Measurements from ENCODE around the gene ARHGEF10L.
"Not testable (repeated sequence)": the region's sequence is repeated elsewhere in the genome, so short reads cannot be mapped to it uniquely, and the experiment has no call there.

Gene ARHGEF10L

DNA sequence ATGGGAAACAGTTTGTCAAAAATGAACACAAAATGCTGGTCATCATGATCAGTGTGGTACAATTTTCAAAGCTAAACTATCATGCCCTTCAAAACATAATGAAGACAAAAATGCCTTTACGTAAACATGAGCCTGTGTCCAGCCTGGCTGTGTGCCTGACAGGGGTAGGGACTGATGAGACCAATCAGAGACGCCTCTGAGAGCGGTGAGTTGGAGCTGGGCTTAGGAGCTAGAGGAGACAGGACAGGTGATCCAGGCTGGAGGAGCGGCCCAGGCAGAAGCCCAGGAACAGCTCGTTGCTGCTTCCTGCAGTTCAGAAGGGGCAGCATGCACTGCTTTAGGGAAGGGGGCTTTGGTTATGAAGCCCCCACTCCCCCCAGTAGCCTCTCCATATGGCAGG, 70.0 kb downstream of the ARHGEF10L start:
- no peak for DNase-seq (ENCODE audit: low read depth in 2 of 3, low spot score in 2 of 3)

DNA sequence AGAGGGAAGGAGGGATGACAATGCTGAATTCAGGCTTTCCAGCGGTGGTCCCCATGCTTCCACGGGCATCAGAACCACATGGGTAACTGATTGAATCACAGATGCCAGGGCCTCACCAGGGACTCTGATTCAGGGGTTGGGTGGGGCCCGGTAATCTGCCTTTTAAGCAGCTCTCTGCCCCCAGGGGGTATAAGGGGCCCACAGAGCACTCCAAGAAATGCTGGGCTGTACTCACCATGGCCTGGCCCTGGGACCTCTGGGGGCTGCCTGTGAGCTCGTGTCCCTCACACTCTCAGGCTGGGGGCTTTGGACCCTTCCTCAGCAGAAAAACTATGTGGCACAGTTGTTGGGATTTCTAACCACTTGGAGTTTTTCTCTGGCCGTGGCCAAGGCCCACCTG, 70.6 kb downstream of the ARHGEF10L start:
- DNase-seq (ENCODE audit: low read depth in 2 of 3, low spot score in 2 of 3), result no peak

DNA sequence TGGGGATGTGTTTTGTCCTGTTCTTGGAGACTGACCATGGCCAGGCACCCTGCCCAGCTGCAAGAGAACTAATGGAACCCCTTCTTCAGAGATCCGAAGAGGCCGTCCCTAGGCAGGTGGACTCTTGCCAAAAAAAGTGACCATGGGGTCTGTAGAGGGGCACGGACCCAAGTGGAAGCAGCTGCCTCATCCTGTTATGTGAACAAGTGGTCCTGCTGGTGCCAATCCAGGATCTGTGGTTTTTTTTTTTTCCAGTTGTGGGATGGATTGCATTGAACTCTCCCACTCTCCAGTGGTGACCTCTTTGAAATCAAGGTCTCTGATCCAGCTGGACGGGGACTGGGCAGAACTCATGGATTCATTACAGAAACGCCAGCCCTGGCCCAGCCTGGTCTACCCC, 71.2 kb downstream of the ARHGEF10L start:
- DNase-seq (ENCODE audit: low read depth in 2 of 3, low spot score in 2 of 3), result no peak

DNA sequence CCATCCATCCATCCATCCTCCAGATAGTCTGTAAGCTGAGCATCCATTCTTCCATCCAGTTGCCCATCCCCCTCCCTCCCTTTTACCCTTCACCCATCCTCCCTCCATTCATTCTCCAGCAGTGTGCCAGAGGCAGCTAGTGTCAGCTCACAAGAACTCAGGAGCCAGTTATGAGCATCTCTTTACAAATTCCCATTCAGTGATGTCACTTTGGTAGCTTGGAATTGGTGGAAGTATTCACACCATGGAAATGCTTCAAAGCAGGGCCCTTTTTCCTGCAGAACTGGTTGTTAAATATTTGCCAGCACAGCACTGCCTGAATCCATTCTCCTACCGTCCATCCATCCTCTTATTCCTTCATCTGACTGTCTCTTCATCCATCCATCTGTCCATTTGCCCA, 72.5 kb downstream of the ARHGEF10L start:
- DNase-seq (ENCODE audit: low read depth in 2 of 3, low spot score in 2 of 3), result no peak

DNA sequence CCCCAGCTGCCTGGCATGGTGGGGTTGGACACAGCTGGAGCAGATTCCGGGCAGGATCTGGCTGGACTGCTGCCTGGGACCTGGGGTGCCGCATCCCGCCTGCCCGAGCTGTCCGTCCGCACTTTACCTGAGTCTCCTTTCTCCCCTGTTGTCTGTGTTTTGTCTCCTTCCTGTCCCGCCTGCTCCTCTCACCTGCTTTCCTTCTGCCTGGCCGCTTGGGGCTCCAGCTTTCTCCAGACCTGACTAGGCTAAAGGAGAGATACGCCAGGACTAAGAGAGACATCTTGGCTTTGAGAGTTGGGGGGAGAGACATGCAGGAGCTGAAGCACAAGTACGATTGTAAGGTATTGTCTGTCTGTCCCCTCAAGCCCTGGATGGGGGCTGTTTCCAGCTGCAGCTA, 73.3 kb downstream of the ARHGEF10L start:
- no peak for DNase-seq (ENCODE audit: low read depth in 2 of 3, low spot score in 2 of 3)

DNA sequence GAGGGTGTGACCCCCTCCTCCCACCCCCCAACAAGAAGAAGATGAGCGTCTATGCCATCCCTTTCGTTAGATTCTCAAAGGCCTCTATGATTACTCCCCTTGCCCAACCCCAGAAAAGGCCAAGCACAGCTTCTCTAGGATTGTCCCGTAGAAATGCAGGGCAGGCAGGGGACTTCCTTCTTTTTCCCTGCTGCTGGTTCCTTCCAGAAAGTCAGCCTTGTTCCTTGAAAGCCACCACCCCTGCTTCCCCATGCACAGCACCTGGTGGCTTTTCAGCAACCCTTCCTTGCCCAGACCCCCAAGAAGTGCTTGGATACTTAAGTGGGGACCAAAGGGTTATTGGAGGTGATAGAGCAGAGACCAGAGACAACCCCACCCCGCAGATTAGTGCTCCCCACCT, 75.1 kb downstream of the ARHGEF10L start:
- DNase-seq (ENCODE audit: low read depth in 2 of 3, low spot score in 2 of 3), result no peak

DNA sequence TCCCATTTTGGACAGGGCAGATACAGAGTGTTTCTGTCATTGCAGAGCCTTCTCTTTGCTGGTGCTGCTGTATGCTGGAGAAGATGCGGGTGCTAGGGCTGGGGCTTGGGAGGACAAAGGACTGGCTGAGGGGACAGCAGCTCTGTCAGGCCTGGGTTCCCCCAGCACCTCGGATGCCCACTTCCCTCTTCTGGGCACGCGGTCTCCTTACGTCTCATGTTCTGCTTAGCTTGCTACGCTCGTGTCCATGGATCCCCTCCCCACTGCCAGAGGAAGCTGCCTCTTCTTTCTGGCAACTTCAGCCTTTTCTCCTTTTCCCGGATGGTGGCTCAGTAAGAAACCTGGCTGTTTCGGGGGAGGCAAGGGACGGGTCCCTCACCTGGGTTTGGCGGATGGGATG, 75.7 kb downstream of the ARHGEF10L start:
- no peak for DNase-seq (ENCODE audit: low read depth in 2 of 3, low spot score in 2 of 3)

DNA sequence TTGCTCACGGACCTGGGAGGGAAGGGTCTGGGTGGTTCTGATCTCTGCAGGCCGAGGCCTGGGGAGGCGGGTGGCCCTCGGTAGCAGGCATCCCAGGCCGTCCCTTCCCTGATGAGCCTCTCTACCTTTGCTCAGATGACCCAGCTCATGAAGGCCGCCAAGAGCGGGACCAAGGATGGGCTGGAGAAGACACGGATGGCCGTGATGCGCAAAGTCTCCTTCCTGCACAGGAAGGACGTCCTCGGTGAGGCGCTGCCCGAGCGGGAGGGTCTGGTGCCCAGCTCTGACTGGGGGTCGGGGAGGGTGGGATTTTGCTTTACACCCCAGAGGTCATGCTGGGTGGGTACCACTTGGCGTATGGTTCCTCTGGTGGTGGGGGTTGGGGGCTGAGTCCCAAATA, 76.5 kb downstream of the ARHGEF10L start:
- no peak for DNase-seq (ENCODE audit: low read depth in 2 of 3, low spot score in 2 of 3)

DNA sequence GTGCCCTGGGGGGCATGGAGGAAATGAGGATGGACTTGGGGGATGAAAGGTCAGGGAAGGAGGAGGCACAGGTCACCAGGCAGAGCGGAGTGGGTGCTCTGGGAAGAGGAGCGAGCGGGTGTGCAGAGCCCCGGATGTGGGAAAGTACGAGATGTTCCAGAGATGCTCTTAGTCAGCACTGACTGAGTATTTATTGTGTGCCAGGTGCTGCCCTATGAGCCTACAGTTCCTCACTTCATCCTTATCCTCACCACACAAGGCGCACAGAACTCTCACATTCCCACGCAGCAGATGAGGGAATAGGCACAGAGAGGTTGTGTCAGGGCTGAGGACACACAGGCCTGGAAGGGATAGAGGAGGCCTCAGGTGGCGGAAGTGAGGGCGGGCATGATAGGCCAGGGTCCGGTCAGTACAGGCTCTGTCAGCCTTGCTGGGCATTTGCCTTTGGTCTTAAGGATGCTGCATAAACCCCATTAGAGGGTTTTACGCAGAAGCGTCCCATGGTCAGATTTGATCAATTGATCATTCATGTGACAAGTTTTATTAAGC, 77.3 kb downstream of the ARHGEF10L start:
- DNase-seq (ENCODE audit: low read depth in 2 of 3, low spot score in 2 of 3), result no peak

DNA sequence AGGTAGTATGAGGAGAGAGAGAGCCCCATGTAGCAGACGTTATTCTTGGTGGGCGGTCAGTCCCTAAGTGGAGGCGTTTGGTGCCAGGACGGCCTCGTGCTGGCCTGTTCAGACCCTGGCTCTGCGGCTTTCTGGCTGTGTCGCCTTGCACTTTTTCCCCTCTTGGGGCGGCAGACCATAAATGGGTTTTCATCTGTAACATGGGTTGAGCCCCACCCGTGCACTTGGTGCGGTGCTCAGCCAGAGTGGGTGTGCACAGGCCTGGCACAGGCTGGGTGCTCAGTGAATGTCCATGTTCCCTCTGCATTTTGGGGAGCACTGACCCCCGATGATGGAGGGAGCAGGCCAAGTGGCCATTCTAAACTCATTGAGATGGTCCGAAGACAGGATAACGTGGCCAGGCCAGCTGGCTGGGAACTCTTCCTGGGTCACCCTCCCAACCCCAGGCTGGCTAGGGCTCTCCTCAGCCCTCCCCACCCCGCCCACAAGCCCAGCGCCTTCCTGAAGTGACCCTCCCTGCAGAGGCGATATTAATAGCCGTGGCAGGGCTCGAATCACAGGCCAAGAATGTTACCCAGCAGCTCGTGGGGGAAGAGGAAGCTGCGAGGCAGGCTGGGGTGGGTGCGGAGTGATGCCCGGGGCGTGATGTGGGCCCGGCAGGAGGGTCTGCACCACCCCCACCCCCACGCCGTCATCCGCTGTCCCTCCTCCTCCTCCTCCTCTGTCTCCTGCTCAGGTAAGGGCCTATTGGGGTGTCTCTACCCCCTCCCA, 78.5 kb downstream of the ARHGEF10L start:
- no peak for DNase-seq (ENCODE audit: low read depth in 2 of 3, low spot score in 2 of 3)

DNA sequence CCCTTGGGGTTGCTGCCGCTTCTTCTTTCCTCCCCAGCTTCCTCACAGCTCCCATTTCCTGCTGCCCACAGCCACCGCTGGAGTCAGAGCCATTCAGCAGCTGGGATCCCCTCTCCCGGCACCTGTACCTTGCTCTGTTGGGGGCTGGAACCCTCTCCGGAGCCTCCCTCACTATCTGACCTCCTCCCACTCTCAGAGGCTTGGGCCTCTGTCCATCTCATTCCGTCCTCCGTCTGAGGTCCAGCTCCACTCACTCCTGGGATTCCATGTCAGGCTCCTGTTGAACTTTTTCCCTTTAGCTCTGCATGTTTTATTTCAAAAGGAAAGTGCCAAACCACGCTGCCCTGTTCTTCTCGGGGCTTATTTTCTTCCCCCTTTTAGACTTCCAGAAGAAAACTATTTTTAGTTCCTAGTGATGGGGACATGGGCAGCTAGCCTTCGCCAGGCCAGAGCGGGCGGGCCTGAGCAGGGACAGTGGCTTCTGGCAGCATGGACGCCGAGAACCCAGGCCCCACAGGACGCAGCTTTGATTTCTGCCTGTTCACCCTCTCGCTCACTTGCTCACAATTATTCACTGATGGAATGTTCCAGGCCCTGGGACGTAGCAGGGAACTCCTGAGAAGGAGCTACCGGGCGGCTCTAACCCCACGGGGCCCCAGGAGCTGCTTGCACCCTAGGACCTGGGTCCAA, 79.2 kb downstream of the ARHGEF10L start:
- DNase-seq (ENCODE audit: low read depth in 2 of 3, low spot score in 2 of 3), result no peak

DNA sequence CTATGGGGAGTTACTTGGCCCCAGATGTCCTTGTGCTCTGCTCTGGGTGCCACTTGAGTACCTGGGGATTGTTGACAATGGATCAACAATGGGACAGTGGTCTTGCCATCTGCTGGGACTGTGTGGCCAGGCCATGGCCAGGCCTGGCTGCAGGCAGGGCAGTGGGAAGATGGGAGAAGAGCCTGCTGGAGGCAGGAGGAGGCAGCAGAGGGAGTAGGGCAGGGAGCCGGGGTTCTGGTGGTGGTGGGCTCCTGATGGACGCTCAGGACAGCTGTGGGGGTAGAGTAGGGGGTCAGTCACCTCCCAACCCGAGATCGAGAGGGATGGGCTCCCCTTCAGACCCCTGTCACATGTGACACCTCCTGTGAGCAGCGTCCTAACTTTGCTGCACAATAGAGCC, 81.0 kb downstream of the ARHGEF10L start:
- no peak for DNase-seq (ENCODE audit: low read depth in 2 of 3, low spot score in 2 of 3)

DNA sequence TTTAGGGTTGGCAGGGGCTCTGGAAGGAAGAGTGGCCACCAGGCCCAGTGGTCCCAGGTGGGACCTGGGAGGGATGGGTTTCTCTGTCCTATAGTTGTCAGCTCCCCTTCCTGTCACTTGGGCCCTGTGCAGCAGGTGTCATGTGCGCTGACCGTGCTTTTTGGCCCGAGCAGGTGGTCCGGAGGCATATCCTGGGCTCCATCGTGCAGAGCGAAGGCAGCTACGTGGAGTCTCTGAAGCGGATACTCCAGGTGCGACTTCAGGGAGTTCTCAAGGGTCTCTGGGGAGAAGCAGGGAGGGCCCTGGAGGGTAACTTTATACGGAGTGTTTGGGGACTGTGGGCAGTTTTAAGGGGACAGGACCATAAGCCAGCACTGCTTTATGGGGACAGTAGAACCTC, 82.2 kb downstream of the ARHGEF10L start:
- no peak for DNase-seq (ENCODE audit: low read depth in 2 of 3, low spot score in 2 of 3)

DNA sequence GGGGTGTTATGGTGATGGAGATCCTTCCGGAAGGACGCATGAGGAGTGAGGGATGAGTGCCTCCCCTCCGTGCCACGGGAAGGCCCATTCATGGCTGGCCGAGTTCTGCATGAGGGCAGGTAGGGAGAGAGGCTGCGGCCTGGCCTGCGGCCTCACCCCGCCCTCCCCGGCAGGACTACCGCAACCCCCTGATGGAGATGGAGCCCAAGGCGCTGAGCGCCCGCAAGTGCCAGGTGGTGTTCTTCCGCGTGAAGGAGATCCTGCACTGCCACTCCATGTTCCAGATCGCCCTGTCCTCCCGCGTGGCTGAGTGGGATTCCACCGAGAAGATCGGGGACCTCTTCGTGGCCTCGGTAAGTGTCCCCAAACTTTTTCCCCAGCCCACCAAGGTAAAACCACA, 83.3 kb downstream of the ARHGEF10L start:
- no peak for DNase-seq (ENCODE audit: low read depth in 2 of 3, low spot score in 2 of 3)

DNA sequence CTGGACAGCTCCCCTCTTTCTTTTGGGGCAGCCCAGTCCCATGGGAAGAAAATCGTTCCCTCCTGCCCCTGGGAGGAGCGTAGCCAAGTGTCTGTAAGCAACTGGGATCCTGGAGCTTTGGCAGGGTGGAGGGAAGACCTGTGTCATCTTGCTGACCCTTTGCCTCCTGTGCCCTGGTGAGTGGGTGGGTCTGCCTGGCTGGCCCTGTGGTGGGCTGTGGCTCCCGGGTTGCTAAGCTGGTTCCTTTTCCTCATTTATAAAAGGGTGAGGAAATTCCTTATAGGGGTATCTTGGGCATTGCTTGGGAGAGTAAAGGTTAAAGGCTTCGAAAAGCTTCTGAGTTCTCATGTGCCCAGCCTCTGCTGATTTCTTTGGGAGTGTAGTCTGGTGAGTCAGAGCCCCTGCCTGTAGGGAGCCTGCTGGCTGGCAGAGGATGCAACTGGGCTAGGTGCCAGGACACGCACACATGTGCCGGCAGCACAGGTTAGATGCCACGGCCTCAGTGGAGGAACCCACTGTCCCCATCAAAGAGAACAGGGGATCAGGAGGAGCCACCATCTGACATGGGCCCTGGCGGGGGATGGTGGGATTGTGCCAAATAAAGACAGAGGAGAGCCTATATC, 85.2 kb downstream of the ARHGEF10L start:
- no peak for DNase-seq (ENCODE audit: low read depth in 2 of 3, low spot score in 2 of 3)

DNA sequence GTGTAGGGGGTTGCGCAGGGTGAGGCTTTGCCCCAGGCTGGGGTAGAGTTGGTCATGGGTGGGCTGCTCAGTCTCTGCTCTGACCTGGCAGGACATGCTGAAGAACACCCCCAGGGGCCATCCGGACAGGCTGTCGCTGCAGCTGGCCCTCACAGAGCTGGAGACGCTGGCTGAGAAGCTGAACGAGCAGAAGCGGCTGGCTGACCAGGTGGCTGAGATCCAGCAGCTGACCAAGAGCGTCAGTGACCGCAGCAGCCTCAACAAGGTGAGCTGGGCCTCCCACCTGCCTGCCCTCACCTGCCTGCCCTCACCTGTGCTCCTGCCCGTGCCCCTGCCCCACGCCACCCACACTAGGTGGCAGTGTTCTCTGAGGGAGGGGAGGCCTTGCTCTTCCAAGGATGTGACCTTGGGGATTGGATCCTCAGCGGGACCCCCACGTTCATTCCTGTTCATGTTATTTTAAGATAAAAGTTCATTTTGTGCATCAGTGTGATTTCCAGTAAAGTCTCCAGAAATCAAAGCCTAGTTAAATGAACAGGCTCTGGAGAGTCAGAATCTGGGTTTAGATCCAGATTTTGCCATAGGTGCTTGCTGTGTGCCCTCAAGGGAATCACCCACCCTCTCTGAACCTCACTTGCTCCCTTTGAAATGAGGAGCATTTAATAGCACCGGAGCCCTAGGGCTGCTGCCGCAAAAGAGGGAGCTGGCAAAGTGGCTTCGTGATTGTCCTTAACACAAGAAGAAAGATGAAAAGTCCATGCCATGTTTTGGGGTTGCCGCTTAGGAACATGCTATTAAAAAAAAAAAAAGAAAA, 87.9 kb downstream of the ARHGEF10L start:
- DNase-seq (ENCODE audit: low read depth in 2 of 3, low spot score in 2 of 3), result no peak

DNA sequence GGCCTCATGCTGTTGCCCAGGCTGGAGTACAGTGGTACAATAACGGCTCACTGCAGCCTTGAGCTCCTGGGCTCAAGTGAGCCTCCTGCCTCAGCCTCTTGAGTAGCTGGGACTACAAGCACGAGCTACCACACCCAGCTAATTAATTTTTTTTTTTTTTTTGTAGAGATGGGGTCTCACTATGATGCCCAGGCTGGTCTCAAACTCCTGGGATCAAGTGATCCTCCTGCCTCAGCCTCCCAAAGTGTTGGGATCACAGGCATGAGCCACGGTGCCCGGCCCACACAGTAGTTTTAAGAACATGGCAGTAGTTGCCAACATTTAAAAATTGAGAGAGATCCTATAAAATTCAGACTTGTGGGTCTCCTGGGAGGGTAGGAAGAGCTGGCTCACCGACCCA, 89.5 kb downstream of the ARHGEF10L start:
- DNase-seq (ENCODE audit: low read depth in 2 of 3, low spot score in 2 of 3), result not testable (repeated sequence)

DNA sequence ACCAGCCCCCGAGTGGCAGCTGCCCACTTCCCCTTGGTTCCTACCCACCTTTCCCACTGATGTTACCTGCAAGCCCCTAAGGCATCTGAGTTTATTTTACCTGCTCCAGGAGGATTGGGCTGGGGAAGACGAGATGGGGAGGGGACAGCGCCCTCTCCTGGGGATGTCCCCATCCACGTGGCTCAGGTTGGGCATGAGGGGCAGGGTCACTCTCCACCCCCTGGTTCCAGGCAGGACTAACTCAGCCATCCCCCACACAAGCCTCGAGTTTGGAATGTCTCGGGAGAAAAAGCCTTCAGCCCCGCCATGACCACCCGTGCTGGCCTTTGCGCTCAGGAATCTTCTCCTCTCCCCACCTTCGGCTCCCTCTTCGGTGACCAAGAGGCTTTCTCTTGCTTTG, 90.0 kb downstream of the ARHGEF10L start:
- DNase-seq (ENCODE audit: low read depth in 2 of 3, low spot score in 2 of 3), result no peak

DNA sequence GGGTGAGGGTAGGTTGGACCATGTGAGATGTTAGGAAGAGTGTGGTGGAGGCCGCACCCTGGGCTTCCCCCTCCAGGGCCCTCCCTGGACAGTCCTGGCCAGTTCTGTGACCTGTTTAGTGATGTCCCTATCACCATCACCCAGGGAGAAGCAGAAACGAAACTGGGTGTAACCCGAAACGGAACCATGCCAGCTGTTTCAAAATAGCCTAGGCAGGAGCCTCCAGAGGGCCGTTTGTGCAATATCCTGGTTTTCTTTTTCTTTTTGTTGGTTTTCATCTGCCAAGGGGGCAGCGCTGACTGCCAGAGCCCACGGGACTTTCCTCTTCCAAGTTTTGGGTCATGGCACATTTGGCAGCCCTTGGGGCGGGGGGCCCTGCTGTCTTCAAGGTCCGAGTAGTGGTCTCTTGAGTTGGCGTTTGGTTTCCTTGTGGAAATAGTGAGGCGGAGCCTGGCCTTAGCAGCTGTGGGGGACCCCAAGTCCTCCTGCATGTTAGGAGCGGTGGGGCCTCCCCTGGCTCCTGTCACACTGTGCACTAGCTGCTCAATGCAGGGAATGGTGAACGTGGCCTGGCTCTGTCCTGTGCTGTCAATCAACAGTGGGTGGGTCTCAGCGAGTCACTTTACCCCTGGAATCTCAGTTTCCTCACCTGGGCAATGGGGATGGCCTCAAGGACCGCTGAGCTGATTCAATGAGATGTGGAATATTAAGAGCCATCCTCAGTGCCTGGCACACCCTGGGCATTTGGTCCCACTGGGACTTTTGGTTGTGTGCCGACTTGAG, 90.7 kb downstream of the ARHGEF10L start:
- DNase-seq (ENCODE audit: low read depth in 2 of 3, low spot score in 2 of 3), result no peak

DNA sequence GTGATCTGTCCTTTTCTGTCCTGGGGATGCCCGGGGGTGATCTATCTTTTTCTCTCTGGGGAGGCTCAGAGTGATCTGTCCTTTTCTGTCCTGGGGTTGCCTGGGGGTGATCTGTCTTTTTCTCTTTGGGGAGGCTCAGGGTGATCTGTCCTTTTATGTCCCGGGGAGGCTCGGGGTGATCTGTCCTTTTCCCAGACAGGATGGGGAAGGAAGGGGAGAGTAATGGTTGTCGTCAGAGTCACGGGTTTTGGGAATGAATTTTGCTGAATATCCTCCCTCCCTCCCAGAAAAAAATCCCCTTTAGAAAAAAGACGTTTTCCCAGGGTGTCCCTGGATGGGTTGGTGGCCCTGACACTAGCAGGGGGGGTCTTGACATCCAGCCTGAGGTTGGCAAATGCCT, 91.5 kb downstream of the ARHGEF10L start:
- DNase-seq (ENCODE audit: low read depth in 2 of 3, low spot score in 2 of 3), result no peak

DNA sequence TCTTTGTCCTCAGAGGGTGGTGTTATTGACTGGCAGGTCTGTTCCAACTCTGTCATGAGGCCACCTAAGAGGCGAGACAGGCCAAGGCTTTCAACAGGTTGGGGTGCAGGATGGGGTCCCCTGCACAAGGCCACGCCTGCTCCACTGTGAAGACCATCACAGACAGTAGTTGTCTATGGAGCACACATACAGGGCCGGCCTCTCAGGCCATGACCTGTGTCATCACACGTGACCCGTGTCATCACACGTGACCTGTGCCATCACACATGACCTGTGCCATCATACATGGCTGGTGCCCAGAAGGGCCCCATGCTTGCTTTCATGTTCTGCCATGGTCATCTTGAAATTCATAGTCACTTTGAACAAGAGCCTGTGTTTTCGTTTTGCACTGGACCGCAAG, 91.9 kb downstream of the ARHGEF10L start:
- no peak for DNase-seq (ENCODE audit: low read depth in 2 of 3, low spot score in 2 of 3)
